Hepatocyte (in vitro differentiated cells): Measurements from ENCODE around the gene MAST3.

Source experiments
- CTCF ChIP-seq: fragments of 200-600 bp; sonication (generic); IDR thresholded peaks from 2 replicates; pipeline ENCODE4 v1.5.1; 2016; ENCODE audit warnings: antibody characterized with exemption, mild to moderate bottlenecking; ENCODE audit not compliant: poor library complexity
- EZH2 ChIP-seq: fragments of 200-600 bp; sonication (generic); IDR thresholded peaks from 2 replicates; pipeline ENCODE4 v1.6.1; 2016; ENCODE audit warnings: antibody characterized with exemption, mild to moderate bottlenecking, borderline replicate concordance
- EZH2phosphoT487 ChIP-seq: fragments of 200-600 bp; sonication (generic); IDR thresholded peaks from one replicate; pipeline ENCODE4 v1.6.1; 2018; ENCODE audit warnings: antibody characterized with exemption, mild to moderate bottlenecking, low read depth, moderate library complexity; ENCODE audit not compliant: unreplicated experiment, severe bottlenecking

GRCh38 chr19:18161636-18162002 lies 64.0 kb downstream of the MAST3 start:
- TF ChIP-seq CTCF (no peak), EZH2 (no peak), EZH2phosphoT487 (no peak)
